GM23248 (cell line): ENCODE data around the gene NQO1.

Experiments used
- EZH2 ChIP-seq: fragments of 200-600 bp; sonication (generic); IDR thresholded peaks from 2 replicates; pipeline ENCODE4 v1.6.1; 2018; ENCODE audit warnings: antibody characterized with exemption, mild to moderate bottlenecking; ENCODE audit not compliant: insufficient read depth, poor library complexity, severe bottlenecking
- EZH2phosphoT487 ChIP-seq: fragments of 200-600 bp; sonication (generic); IDR thresholded peaks from 2 replicates; pipeline ENCODE4 v1.6.1; 2018; ENCODE audit warnings: antibody characterized with exemption, moderate library complexity, mild to moderate bottlenecking, low read depth; ENCODE audit not compliant: insufficient read depth

DNA sequence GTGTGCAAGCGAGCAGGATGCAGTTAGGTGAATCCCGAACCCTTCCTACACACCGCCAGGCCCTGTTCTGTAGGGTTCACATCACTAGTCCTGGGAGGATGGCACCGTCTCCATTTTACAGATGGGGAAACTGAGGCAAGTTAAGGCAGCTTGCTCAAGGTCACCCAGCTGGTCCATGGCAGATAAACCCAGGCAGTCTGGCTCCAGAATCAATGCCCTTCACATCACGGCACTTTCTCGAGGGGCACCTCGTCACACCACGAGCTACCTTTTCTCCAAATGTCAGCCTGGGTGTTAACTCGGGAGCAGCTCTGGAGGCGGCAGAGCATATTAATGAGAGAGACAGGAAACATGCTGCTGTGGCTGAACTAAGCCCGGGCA lies 18.9 kb upstream of the NQO1 start:
- no peak for TF ChIP-seq EZH2phosphoT487
- TF ChIP-seq EZH2, result no peak
